ENCODE results near the gene FCMR.

The FCMR gene

DNA sequence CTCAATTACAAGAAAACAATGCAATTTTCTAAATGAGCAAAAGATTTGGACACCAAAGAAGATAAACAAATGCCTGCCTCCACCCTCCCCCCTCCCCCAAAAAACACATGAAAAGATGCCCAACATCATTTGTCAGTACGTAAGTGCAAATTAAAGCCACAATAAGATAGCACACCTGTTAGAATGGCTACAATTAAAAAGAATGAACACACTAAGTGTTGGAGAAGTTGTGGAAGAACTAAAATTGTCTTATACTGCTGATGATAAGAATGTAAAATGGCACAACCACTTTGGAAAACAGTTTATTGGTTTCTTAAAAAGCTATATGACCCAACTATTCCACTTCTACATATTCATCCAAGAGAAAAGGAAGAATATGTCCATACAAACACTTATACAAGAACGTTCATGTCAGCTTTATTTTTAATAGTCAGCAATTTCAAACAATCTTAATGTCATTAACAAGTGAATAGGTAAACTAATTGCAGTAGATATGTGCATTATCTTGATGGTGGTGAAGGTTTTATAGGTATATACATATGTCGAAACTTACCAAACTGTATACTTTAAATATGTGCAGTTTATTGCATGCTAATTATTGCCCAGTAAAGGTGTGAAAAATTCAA is 45.9 kb downstream of the FCMR start:
- no peak for TF ChIP-seq CTCF (IDR thresholded peaks at IDR 0.05)

DNA sequence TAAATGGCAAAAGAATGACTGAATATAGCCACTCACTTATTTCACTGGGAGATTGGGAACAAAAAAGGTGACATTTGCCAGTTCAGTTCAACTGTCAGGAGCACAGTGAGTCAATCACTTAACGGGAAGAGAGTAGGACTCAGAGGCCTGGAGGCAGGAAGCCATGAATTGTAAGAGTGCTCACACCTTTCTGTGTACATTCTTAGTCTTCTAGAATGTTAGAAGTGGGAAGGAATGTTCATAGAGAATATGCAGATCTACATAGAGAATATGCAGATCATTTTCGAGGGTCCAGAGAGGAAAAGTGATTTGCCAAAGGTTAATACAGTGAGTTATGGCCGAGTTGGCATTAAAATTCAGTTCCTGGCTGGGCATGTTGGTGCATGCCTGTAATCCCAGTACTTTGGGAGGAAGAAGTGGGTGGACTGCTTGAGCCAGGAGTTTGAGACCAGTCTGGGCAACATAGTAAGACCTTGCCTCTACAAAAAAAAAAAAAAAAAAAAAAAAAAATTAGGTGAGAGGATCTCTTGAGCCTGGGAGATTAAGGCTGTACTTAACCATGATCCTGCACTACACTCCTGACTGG is 48.0 kb downstream of the FCMR start:
- no peak for TF ChIP-seq CTCF (IDR thresholded peaks at IDR 0.05)

DNA sequence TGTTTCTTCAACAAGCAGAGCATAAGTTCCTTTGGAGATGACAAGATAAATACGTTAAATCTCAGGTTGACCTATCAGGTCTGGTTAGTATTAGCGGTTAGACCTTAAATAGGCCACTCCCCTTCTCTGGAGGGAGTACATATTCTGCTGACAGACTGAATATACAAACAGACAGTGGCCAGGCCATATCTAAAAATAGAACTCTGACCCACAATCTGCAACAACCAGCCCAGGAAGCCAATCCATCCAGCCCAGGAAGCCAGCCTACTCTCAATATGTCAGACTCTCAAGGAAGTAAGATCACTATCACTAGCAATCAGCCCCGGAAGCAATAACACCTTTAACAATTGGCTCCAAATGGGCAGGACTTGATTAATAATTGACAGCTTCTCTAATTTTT is 49.6 kb downstream of the FCMR start:
- TF ChIP-seq CTCF (IDR thresholded peaks at IDR 0.05): no peak

DNA sequence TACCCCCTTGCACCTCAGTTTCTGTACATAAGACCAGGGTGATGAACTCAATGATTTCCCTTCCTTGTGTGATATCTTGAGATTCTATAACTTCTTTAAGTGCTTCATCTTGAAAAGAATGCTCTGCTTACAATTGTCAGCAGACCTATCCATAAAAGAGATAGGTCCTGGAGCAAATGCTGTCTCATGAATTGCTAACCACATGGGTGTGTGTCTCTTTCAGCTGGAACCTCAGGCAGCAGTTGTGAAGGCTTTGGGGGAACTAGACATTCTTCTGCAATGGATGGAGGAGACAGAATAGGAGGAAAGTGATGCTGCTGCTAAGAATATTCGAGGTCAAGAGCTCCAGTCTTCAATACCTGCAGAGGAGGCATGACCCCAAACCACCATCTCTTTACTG is 53.5 kb downstream of the FCMR start:
- TF ChIP-seq CTCF (IDR thresholded peaks at IDR 0.05): no peak

GRCh38 chr1:206867716-206868115 is 54.0 kb downstream of the FCMR start:
- no peak for TF ChIP-seq CTCF (IDR thresholded peaks at IDR 0.05)

GRCh38 chr1:206867239-206867638 is 54.5 kb downstream of the FCMR start:
- TF ChIP-seq CTCF (IDR thresholded peaks at IDR 0.05): no peak

- no peak for TF ChIP-seq CTCF (IDR thresholded peaks at IDR 0.05)
Observed at GRCh38 chr1:206866062-206866461, 55.7 kb downstream of the FCMR start.

Measured in LNCAP (cell line).